Measurements from ENCODE around the gene NOS1AP. TPM values are rescaled to one million over a fixed set of nuclear protein-coding genes. Genes with fewer than 3 reads are reported as not detected.

Gene NOS1AP
- total RNA-seq, 1 experiment from 2014 or later: 9.0 TPM

DNA sequence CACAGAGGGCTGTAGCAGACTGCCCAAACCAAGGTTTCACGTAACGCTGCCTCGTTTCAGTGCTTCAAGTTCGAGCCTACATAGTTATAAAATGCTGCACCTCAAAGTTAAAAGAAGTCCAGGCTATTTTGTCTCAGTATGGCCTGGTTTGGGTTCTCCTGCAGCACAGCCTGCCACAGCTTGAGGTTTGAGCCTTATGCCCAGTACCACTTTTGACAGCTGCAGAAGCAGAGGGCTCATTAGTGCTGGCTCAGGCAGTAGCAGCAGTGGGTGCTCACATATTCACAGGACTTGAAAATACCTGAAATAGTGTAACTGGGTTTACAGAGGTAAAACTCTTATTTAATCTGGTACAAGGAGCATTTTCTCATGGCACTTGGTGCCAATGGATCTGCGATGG, 291.9 kb downstream of the NOS1AP start:
- DNase-seq (ENCODE audit: low spot score): no peak

DNA sequence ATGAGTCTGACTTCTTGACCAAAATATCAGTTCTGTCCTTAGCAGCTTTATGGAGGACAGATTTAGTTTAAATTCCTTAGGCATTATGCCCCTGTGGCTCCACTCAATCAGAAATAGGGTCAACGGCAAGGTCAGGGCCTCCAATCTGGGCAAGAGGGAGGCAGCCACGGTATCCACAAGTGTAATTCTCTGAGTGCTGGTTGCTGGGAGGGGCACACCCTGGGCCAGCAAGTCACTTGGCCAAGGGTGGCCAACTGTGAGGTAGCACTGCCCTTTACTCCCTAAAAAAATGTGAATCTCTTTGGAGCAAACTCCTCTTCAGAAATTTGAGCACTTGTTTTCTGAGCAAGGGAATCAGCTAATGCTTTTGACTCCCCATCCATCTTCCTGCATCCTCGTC, 294.3 kb downstream of the NOS1AP start:
- DNase-seq (ENCODE audit: low spot score): no peak

DNA sequence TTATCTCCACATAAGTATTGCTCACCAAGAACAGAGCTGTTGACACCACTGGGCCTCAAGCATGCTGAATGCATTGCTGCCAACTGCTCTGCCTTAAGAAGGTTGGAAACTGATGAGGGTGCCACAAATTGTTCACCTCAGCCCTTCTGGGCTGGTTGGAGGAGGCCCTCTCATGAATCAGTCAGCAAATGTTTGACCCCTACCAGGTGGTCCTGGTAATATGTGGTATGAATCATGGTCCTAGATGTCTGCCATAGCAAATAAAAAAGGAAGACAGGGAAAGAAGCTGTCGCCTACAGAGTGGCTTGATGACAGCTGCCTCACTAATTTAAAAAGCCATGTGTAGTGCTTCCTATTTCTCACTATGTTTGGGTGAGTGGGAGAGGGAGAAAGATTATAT, 295.0 kb downstream of the NOS1AP start:
- no peak for DNase-seq (ENCODE audit: low spot score)

DNA sequence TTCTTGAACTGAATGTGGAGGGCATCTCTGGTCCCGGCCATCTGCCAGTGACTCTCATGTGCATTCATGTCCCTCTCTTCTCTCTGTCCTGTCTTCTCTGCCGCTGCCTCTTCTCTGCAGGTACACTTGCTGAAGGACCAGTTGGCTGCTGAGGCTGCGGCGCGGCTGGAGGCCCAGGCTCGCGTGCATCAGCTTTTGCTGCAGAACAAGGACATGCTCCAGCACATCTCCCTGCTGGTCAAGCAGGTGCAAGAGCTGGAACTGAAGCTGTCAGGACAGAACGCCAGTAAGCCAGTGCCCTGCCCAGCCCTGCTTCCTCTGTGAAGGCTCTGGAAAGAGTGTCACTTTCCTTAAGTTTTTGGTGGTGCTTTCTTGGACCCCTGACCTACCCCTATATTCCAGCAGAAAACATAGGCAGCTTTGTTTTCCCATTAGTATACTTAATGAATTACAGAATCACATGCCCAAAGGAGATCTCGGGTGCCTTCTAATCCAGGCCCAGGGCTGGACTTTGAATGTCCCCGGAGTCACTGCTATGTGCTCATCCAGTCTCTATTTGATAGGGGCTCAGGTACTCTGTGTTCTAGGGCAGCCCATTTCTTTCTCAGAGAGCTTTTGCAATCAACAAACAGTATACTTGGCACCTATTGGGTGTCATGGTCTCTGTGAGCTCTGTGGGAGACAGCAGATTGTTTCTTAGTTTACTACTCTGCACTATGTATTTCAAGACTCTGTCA, 296.0 kb downstream of the NOS1AP start:
- no peak for DNase-seq (ENCODE audit: low spot score)

DNA sequence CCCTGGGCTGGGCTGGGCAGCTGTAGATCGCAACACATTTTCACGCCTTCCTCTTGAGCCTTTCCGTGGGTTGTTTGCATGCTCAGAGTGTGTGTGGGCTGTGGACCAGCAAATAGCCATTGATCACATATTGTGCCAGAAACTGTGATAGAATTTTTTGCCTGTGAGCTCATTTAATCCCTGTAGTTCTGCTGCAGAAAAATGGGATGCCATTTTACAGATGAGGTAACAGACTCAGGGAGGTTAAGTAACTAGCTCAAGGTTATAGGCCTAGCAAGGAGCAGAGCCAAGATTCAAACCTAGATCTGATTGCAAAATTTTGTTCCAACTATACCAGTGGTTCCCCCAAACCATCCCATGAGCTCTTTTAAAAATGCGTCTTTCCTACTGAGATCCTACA, 296.7 kb downstream of the NOS1AP start:
- DNase-seq (ENCODE audit: low spot score): no peak

DNA sequence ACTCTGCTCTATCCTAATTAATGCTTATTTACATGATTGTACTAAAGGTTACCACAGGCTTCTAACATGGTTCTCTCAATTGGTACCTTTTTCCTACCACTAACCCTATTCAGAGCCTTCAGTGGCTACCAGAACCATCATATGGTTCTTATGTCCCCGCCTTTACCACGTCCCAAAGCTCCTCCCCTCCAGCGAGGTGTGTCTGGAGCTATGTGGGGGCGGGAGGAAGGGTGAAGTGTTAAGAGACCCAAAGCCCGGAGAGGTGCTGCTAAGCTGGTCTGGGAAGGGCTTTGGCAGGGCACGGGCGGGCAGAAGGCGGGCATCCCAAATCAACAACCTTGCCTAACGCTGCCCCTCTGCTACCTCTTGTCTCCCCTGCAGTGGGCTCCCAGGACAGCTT, 297.2 kb downstream of the NOS1AP start:
- no peak for DNase-seq (ENCODE audit: low spot score)

DNA sequence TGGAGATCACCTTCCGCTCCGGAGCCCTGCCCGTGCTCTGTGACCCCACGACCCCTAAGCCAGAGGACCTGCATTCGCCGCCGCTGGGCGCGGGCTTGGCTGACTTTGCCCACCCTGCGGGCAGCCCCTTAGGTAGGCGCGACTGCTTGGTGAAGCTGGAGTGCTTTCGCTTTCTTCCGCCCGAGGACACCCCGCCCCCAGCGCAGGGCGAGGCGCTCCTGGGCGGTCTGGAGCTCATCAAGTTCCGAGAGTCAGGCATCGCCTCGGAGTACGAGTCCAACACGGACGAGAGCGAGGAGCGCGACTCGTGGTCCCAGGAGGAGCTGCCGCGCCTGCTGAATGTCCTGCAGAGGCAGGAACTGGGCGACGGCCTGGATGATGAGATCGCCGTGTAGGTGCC, 297.6 kb downstream of the NOS1AP start:
- no peak for DNase-seq (ENCODE audit: low spot score)

DNA sequence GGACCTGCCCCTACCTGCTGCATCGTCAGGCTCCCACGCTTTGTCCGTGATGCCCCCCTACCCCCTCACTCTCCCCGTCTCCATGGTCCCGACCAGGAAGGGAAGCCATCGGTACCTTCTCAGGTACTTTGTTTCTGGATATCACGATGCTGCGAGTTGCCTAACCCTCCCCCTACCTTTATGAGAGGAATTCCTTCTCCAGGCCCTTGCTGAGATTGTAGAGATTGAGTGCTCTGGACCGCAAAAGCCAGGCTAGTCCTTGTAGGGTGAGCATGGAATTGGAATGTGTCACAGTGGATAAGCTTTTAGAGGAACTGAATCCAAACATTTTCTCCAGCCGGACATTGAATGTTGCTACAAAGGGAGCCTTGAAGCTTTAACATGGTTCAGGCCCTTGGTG, 298.3 kb downstream of the NOS1AP start:
- no peak for DNase-seq (ENCODE audit: low spot score)

DNA sequence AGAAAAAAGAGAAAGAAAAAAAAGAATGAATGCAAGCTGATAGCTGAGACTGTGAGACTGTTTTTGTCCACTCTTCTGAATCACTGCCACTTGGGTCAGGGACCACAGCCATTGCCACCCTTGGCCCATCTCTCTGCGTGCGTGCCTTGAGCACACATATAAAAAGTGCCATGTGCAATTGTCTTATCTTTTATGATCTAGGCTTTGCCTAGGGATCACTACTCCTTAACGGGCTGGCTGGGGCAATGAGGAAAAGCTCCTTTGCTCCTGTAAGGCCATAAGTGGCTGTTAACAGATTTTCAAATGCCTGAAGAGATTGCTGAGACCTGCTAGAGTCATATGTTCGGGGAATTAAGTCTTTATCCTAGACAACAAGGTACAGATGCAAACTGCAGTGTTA, 299.0 kb downstream of the NOS1AP start:
- no peak for DNase-seq (ENCODE audit: low spot score)

DNA sequence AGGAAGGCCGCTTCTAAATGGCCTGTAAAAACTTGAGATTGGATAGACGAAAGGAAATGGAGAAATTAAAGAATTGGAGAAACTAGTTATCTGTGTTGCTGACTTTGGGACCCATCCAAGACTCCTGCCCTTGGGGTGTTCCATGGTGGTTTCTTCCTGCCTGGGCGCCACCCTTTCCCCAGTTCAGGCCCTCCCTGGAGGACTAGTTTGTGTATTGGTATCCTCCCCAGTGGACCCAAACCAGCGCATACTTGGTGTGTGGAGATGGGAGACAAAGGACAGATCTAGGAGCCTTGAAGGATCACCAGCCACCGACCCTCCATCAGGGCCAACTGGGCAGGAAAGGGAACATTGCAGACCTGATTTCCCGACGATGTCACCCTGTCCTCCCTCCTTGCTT, 300.1 kb downstream of the NOS1AP start:
- no peak for DNase-seq (ENCODE audit: low spot score)

DNA sequence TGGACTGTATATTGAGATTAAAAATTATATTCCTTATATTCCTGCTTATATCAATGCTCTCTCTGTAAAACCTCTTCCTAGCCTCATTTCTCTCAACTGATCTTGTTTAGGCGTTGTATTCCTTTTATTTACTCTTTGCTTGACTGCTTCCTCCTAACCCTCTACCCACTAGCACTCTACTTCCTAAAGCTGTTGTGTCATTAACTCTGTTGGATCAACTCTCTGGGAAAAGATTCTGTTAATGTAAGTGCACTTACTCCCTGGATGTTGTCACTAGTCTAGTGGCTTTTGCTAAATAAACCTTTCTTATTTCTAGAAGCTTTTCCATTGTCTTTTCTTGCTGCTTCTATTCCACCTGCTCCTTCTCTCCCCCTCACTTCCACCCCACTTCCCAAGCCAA, 300.7 kb downstream of the NOS1AP start:
- no peak for DNase-seq (ENCODE audit: low spot score)

DNA sequence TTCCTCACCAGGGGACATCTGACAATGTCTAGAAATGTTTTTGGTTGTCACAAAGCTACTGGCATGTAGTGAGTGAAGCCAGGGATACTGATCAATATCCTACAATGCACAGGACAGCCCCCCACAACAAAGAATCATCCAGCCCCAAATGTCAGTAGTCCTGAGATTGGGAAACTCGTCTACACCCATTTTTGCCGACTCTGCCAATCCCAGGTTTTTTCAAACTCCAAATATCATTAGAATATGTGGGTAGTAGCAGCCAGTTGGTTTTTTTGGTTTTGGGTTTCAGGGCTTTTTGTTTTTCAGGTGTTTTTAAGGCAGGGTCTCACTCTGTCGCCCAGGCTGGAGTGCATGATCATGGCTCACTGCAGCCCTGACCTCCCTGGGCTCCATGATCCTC, 301.2 kb downstream of the NOS1AP start:
- no peak for DNase-seq (ENCODE audit: low spot score)

DNA sequence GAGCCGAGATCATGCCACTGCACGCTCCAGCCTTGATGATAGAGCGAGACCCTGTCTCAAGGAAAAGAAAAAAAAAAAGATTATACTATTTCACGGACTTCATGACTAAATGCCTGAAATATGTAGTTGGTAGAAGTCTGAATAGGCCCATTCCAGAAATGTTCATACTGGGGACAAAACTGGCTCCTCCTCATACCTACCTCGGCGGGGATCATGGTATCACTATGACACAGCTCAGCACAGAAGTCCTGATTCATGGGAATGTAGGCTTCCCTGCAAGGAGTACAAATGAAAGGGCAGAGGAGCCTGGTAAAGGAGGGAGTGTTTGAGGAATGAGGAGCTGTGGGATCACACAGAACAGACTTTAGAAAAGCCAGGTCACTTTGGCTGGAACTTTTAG, 302.1 kb downstream of the NOS1AP start:
- no peak for DNase-seq (ENCODE audit: low spot score)

DNA sequence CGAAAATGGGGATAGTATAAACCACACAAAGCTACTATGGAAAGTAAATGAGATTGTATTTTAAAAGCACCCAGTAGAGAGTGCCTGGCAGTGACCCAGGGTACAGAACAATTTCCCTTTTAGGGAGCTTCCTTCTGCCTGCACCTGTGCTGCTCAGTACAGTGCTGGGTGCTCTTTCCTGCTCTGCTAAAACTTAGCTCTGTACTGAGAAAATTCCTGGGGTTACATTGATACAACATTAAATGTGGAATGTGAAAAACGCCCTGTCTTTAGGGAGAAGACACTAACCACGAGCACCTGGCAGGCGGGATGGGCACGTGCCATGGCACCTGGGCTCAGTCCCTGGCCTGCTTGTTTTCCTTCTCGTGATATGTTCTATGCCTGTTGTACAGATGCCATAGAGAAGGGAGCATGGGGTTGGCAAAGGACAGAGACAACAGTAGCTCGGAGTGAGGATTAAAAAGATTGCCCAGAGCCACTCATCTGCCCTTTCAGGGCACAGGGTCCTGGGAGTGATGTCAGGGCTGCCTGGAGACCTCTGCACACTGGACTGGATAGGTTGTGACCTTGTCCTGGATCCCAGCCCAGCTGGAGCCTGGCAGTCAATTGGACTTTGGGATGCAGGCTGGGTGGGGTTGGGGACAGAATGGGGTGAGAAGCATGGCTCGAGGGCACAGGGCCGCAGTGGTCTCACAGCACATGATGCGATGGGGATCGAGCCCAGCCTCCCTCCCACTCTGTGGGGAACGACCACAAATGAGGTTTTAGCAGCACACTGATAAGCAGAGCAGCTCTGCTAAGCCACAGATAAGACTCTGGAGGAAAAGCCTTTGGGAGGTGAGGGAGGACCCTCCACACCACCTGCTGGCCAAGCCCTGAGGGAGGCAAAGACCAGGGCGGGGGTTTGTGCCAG, 302.9 kb downstream of the NOS1AP start:
- DNase-seq (ENCODE audit: low spot score): no peak

DNA sequence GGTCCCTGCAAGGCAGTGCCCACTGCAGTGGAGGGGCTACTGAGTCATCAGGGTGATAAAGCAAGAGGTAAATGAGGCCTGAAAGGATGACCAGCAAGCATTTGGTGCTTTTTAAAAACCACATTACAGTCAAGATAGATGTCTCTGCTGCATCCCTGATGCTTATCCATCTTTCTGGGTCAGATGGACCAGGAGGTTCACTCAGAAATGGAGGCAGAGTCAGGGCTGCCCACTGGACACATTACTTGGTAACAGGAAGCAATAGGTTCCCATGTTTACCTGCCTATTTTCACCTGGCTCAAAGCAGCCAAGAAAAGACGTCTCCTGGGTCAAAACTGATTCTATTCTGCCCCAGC, 303.6 kb downstream of the NOS1AP start:
- no peak for DNase-seq (ENCODE audit: low spot score)

DNA sequence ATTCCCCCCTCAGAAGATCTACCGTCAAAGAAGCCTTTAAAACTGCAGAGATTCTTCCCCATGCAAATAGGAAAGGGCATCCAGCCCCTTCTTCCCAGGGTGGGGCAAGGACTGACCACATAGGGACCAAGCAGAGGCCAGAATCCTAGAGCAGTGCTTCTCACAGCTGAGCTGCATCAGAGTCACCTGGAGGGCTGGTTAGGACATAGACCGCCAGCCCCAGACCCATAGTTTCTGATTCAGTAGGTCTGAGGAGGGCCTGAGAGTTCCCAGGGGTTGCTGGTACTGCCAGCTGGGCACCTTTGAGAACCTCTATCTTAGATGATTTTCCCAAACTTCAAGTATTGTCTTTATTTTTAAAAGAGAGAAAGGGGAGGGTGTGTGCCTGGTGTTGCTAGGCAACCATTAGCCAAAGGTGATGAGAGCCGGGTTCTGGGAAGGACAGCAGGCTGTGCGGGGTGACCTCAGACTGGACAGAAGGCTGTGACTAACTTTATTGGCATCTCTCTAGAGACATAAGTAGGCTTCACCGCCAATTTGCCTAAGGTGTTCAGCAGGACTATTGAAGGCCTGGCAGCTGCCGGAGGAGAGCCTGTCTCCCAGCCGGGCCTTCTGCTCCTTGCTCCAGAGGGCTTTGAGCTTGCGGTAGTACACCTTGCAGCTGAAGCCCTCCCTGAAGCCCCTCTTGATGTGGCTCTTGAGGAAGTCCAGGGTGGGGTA, 304.2 kb downstream of the NOS1AP start:
- DNase-seq (ENCODE audit: low spot score): peak; percentile 67

DNA sequence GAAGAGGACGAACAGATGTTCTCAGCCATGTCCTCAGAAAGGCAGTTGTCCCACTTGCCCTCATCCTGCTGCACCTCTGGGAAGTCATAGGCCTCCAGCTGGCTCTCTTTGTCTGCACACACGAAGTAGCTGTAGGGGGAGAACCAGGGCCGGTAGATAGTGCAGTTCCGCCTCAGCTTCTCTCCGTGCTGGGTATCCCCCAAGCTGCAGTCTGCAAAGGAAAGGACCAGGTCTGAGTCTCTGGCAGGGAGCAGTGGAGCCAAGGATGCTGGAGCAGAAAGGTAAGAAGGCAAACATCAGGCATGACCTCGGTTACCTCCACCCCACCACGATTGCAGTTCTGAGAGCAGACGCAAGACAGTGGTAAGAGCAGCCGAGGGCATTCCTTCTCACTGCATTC, 304.9 kb downstream of the NOS1AP start:
- no peak for DNase-seq (ENCODE audit: low spot score)

DNA sequence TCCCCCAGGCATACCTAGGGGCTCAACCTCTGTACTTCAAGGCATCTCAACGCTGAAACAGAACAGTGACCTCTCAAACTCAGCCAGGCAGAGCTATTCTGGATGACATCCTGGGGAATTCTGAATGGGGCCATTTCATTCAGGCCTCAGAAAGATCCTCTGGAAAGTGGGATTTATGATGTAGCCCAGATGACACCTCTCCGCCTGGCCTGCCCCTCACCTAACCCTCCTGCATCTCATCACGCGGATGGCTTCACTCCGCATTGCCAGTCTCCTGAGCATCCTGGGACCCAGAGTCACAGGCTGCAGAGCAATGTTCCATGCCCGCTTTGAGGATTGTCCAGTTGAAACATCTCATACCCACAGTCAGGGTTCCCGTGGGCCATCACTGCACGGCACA, 306.0 kb downstream of the NOS1AP start:
- no peak for DNase-seq (ENCODE audit: low spot score)

DNA sequence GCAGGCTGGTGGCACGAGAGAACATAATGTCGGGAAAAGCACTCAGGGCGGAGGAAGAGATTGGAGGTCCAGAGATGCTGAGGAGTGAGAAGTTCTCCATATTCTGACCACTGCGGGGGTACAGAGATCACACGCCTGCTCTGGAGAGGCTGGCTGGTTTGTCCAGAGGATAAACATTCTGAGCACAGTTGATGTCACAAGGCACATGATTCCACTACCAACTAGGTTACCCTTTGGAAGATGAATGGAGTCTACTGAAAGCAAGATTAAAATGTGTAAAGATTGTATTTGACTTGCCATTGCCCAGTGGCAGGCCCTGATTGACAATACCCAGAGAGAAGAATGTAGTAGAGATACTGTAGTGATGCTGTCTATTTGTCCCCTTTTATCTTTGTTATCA, 307.2 kb downstream of the NOS1AP start, which contains the start of gene SPATA46:
Gene SPATA46 (minus strand): TSS at position 164 of the 400 bp plus-strand sequence. CDS start 64 bp downstream, at position 100.
- DNase-seq (ENCODE audit: low spot score): no peak

DNA sequence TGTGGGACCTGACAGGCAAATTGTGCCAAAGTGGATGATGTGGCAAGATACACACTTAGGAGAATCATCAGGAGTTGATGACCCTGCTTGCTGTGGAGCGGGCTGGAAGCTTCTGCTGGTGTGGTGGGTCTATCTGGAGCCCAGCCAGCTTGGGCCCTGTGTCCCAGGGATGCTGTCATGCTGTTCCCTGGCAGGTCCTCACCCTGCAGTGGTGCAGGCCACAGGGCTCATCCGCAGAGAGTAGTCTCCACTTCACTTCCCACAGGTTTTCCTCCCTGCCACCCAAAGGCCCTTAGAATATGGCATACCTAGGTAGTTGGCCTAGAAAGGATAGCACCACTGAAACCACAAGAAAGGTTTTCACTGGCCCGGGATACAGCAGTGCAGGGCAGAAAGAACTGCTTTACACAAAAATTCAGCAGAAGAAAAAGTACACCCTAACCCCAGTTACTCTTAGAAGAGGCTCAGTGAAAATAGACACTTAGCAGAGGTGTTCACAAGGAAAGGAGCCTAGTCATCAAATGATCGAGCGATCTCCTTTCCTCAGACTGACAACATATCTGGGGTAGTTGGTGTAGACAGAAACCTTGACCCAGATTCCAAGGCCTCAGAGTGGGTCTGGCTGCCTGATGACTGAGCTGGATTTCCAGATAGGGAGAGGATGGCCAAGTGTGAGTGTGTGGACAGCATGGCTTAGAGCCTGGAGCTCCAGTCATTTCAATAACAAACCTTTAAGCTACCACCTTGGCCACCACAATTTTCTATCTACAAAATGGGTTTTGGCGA, 310.8 kb downstream of the NOS1AP start:
- DNase-seq (ENCODE audit: low spot score): no peak

DNA sequence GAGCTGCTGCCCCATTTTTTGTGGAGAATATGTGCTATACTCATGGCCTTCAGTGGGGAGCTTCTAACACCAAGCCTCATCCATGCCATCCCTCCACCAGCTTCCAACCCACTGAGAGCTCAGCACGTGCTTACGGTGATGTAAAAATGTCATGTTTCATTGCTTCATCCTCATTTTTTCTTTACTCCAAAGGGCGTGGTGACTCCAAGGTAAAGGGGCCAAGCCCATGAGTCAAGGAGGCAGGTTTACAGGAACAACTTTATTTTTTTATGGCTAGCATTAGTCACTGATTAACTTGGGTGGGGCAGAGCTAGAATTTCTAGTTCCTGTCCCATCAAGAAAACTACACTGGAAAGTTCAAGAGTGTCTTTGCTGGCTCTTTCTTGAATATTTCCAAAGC, 311.9 kb downstream of the NOS1AP start, which contains the start of gene C1orf226:
Gene C1orf226 (plus strand): TSS at position 346 of the 400 bp plus-strand sequence. CDS start 174 bp downstream, outside the sequence.
- DNase-seq (ENCODE audit: low spot score): peak; percentile 94
